ENCODE measurements around the gene BMP6. TPM values are rescaled to one million over a fixed set of nuclear protein-coding genes. Genes with fewer than 3 reads are reported as not detected.

Gene BMP6
- polyA plus RNA-seq, 2 of the 4 experiments (the other 2 are of a cell fraction), result 8.4 to 23.0 TPM

- DNase-seq (ENCODE audit: low read depth in 1 of 2, low spot score in 1 of 2) (no peak), ATAC-seq (no peak), FAIRE-seq (no peak)
- Histone ChIP-seq H3K27ac (no peak overlapping the region), H3K4me1 (no peaks in the 10 kb centered on the region), H3K9me3 (no peaks in the 10 kb centered on the region), H3K4me2 (no peak overlapping the region), H3K4me3 (no peak overlapping the region)
- POLR2A ChIA-PET, result no interaction called here
- TF ChIP-seq KDM5A (IDR thresholded peaks at IDR 0.05) (no peak), FOSL2 (IDR thresholded peaks at IDR 0.05) (no peak), FOSL2 (CRISPR knock-in tag; IDR thresholded peaks at IDR 0.05) (no peak), CEBPB (IDR thresholded peaks at IDR 0.05) (no peak), NPAS2 (CRISPR knock-in tag; IDR thresholded peaks at IDR 0.05; ENCODE audit: borderline replicate concordance) (no peak), POLR2A (IDR thresholded peaks at IDR 0.05; ENCODE audit: low read length) (no peak), ZC3H11A (IDR thresholded peaks at IDR 0.05) (no peak), POLR2AphosphoS2 (conservative IDR thresholded peaks at IDR 0.05; ENCODE audit: low read length) (no peak), SMC3 (IDR thresholded peaks at IDR 0.05) (no peak), CBX8 (IDR thresholded peaks at IDR 0.05) (no peak), EHF (CRISPR knock-in tag; IDR thresholded peaks at IDR 0.05) (no peak), BHLHE40 (IDR thresholded peaks at IDR 0.05; ENCODE audit: low read depth, low read length) (no peak), RCOR1 (IDR thresholded peaks at IDR 0.05; ENCODE audit: low read depth, low read length) (no peak), FOXS1 (CRISPR knock-in tag; IDR thresholded peaks at IDR 0.05) (no peak), HOXB13 (CRISPR knock-in tag; IDR thresholded peaks at IDR 0.05; ENCODE audit: low read depth) (no peak), FOSB (CRISPR knock-in tag; IDR thresholded peaks at IDR 0.05) (no peak), TFCP2L1 (CRISPR knock-in tag; IDR thresholded peaks at IDR 0.05) (no peak), HEYL (CRISPR knock-in tag; IDR thresholded peaks at IDR 0.05) (no peak)
- TF ChIP-seq, protein P1, sequence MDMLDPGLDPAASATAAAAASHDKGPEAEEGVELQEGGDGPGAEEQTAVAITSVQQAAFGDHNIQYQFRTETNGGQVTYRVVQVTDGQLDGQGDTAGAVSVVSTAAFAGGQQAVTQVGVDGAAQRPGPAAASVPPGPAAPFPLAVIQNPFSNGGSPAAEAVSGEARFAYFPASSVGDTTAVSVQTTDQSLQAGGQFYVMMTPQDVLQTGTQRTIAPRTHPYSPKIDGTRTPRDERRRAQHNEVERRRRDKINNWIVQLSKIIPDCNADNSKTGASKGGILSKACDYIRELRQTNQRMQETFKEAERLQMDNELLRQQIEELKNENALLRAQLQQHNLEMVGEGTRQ (IDR thresholded peaks at IDR 0.05), result no peak
- WGBS (ENCODE audit: missing lambda C conversion rate), result 96% methylated on average over 8 of the region's 12 CpGs
- CTCF ChIA-PET, result interaction anchor here (0.6 to 2.0 kb wide), 2 partner anchors 107 to 166 kb away, joined by 4 to 5 read pairs; no protein-coding TSS in a partner anchor
Observed at GRCh38 chr6:7893342-7893741, 167.4 kb downstream of the BMP6 start.

- no peak for DNase-seq (ENCODE audit: low read depth in 1 of 2, low spot score in 1 of 2)
- H3K4me3 ChIP-seq, result no peak overlapping the region
- ChIA-PET CTCF (interaction anchor here (0.6 to 2.0 kb wide), 3 partner anchors 15 to 165 kb away, joined by 3 to 5 read pairs (median 3); no protein-coding TSS in a partner anchor), POLR2A (no interaction called here)
- no peak overlapping the region for H3K4me2 ChIP-seq
- TF ChIP-seq ZC3H11A (IDR thresholded peaks at IDR 0.05), result no peak
- no peak for TF ChIP-seq HOXA7 (CRISPR knock-in tag; IDR thresholded peaks at IDR 0.05)
- TF ChIP-seq POLR2AphosphoS2 (conservative IDR thresholded peaks at IDR 0.05; ENCODE audit: low read length), result no peak
- TF ChIP-seq MAFK (IDR thresholded peaks at IDR 0.05; ENCODE audit: partially characterized antibody), result no peak
- no peak for TF ChIP-seq CBX2 (IDR thresholded peaks at IDR 0.05; ENCODE audit: borderline replicate concordance, low read depth)
- no peak for TF ChIP-seq CBX8 (IDR thresholded peaks at IDR 0.05)
- TF ChIP-seq JUN (IDR thresholded peaks at IDR 0.05), result no peak
- TF ChIP-seq BHLHE40 (IDR thresholded peaks at IDR 0.05; ENCODE audit: low read depth, low read length), result no peak
- TF ChIP-seq TFCP2L1 (CRISPR knock-in tag; IDR thresholded peaks at IDR 0.05), result no peak
- TF ChIP-seq JUNB (IDR thresholded peaks at IDR 0.05), result no peak
- no peaks in the 10 kb centered on the region for H3K9me3 ChIP-seq
- H3K27ac ChIP-seq, result no peak overlapping the region
- no peak for ATAC-seq
- FAIRE-seq, result no peak
- peaks cover 4% of the 10 kb centered on the region; the same call in 2 of the 3 replicates for H3K4me1 ChIP-seq
- 88% methylated on average over 13 of the region's 13 CpGs for WGBS (ENCODE audit: missing lambda C conversion rate)
Observed at GRCh38 chr6:7894262-7895124, 168.6 kb downstream of the BMP6 start.

GRCh38 chr6:7895125-7895423 is 169.2 kb downstream of the BMP6 start:
- WGBS (ENCODE audit: missing lambda C conversion rate), result 90% methylated on average over 4 of the region's 7 CpGs
- Histone ChIP-seq H3K4me2 (no peak overlapping the region), H3K4me1 (peaks cover 10% of the 10 kb centered on the region; the same call in 2 of the 3 replicates), H3K4me3 (no peak overlapping the region), H3K27ac (no peak overlapping the region), H3K9me3 (no peaks in the 10 kb centered on the region)
- ChIA-PET POLR2A (no interaction called here), CTCF (interaction anchor here (0.9 to 2.0 kb wide), 2 partner anchors 111 to 164 kb away, joined by 3 to 5 read pairs; no protein-coding TSS in a partner anchor)
- ATAC-seq (no peak), FAIRE-seq (no peak), DNase-seq (ENCODE audit: low read depth in 1 of 2, low spot score in 1 of 2) (no peak)
- TF ChIP-seq POLR2AphosphoS2 (conservative IDR thresholded peaks at IDR 0.05; ENCODE audit: low read length) (no peak), RARB (CRISPR knock-in tag; IDR thresholded peaks at IDR 0.05) (no peak), RCOR1 (IDR thresholded peaks at IDR 0.05; ENCODE audit: low read depth, low read length) (no peak), HMGXB4 (CRISPR knock-in tag; IDR thresholded peaks at IDR 0.05; ENCODE audit: borderline replicate concordance) (no peak), KDM5A (IDR thresholded peaks at IDR 0.05) (no peak)
- TF ChIP-seq, protein P2, sequence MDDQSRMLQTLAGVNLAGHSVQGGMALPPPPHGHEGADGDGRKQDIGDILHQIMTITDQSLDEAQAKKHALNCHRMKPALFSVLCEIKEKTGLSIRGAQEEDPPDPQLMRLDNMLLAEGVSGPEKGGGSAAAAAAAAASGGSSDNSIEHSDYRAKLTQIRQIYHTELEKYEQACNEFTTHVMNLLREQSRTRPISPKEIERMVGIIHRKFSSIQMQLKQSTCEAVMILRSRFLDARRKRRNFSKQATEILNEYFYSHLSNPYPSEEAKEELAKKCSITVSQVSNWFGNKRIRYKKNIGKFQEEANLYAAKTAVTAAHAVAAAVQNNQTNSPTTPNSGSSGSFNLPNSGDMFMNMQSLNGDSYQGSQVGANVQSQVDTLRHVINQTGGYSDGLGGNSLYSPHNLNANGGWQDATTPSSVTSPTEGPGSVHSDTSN (IDR thresholded peaks at IDR 0.05), result no peak
